Thyroid gland (tissue), 4 donors: Measurements from ENCODE around the gene SERPINB5. TPM values are rescaled to one million over a fixed set of nuclear protein-coding genes. Genes with fewer than 3 reads are reported as not detected.

Source experiments
- DNase-seq, 2 donors: peaks; one replicate each; pipeline ENCODE4 v3.0.0-alpha.2; 2019
- H3K27ac ChIP-seq, 3 donors: fragments of 200-600 bp; sonication (generic); 1 replicate in 2 of 3; 2 replicates in 1 of 3; pipeline ENCODE4 v1.5.1; 2016 to 2019; ENCODE audit warnings: mild to moderate bottlenecking in 1 of 3, moderate library complexity in 1 of 3
- H3K27me3 ChIP-seq: fragments of 200-600 bp; sonication (generic); one replicate; pipeline ENCODE4 v1.5.1; 2019
- H3K36me3 ChIP-seq, 2 donors: fragments of 200-600 bp; sonication (generic); one replicate each; pipeline ENCODE4 v1.5.1; 2016 to 2019
- H3K4me1 ChIP-seq, 2 donors: fragments of 200-600 bp; sonication (generic); one replicate each; pipeline ENCODE4 v1.5.1; 2017 to 2019
- H3K4me3 ChIP-seq, 3 donors: fragments of 200-600 bp; sonication (generic); replicated peaks in 1 of 3; 1 replicate in 2 of 3; 2 replicates in 1 of 3; pipeline ENCODE4 v1.5.1; 2016; ENCODE audit warnings: mild to moderate bottlenecking in 1 of 3
- H3K9me3 ChIP-seq: fragments of 200-600 bp; sonication (generic); one replicate; pipeline ENCODE4 v1.5.1; 2017
- POLR2A ChIP-seq, 2 donors: fragments of 450-650 bp; IDR thresholded peaks; one replicate each; pipeline ENCODE4 v1.6.1; 2017; ENCODE audit warnings: antibody characterized with exemption in 2 of 2, mild to moderate bottlenecking in 2 of 2, moderate library complexity in 1 of 2
- WGBS, 2 donors: methylation state at CpG; one replicate each; pipeline ENCODE4 v1.1.5; 2017; 5-methylcytosine and 5-hydroxymethylcytosine counted together
- intact Hi-C: fragments of 100-400 bp; cut with DNase I; formaldehyde crosslinking; loops from one replicate; pipeline ENCODE4 v1.15.1; 2023
- total RNA-seq, 4 donors: library from RNA; depleted of rRNA; stranded (reverse); fragments of >200 nt; gene quantifications; one replicate each; pipeline ENCODE4 v1.2.3, GENCODE V29; 2016
- TF ChIP-seq, protein P1 (sequence below), 6 experiments: fragments of 200-600 bp in 3 of 6; fragments of 450-650 bp in 3 of 6; sonication (generic) in 3 of 6; IDR thresholded peaks; one replicate each; pipeline ENCODE4 v1.5.1; 2016 to 2019; ENCODE audit warnings: antibody characterized with exemption in 6 of 6, mild to moderate bottlenecking in 2 of 6, inconsistent platforms in 1 of 6, moderate library complexity in 1 of 6

SERPINB5 gene
- total RNA-seq, 4 donors from 2014 or later: not detected

GRCh38 chr18:63444580-63444979 lies 32.2 kb upstream of the SERPINB5 start:
- 72 to 81% methylated on average over 6 of the region's 6 CpGs for WGBS, 2 donors
- no peak overlapping the region for H3K4me3 ChIP-seq
- DNase-seq: no peak
- no peaks in the 10 kb centered on the region for H3K9me3 ChIP-seq
- H3K27ac ChIP-seq: no peak overlapping the region
- H3K4me1 ChIP-seq: peaks cover 0 to 8% of the 10 kb centered on the region in 2 donors
- no peaks in the 10 kb centered on the region for H3K27me3 ChIP-seq
- intact Hi-C loops: loop anchor here (10.0 kb wide), 1 partner anchor 430 kb away; no protein-coding TSS in a partner anchor
- TF ChIP-seq POLR2A (IDR thresholded peaks at IDR 0.05): no peak
- TF ChIP-seq, protein P1, sequence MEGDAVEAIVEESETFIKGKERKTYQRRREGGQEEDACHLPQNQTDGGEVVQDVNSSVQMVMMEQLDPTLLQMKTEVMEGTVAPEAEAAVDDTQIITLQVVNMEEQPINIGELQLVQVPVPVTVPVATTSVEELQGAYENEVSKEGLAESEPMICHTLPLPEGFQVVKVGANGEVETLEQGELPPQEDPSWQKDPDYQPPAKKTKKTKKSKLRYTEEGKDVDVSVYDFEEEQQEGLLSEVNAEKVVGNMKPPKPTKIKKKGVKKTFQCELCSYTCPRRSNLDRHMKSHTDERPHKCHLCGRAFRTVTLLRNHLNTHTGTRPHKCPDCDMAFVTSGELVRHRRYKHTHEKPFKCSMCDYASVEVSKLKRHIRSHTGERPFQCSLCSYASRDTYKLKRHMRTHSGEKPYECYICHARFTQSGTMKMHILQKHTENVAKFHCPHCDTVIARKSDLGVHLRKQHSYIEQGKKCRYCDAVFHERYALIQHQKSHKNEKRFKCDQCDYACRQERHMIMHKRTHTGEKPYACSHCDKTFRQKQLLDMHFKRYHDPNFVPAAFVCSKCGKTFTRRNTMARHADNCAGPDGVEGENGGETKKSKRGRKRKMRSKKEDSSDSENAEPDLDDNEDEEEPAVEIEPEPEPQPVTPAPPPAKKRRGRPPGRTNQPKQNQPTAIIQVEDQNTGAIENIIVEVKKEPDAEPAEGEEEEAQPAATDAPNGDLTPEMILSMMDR (IDR thresholded peaks at IDR 0.05): no peak
- H3K36me3 ChIP-seq: no peaks in the 10 kb centered on the region

DNA sequence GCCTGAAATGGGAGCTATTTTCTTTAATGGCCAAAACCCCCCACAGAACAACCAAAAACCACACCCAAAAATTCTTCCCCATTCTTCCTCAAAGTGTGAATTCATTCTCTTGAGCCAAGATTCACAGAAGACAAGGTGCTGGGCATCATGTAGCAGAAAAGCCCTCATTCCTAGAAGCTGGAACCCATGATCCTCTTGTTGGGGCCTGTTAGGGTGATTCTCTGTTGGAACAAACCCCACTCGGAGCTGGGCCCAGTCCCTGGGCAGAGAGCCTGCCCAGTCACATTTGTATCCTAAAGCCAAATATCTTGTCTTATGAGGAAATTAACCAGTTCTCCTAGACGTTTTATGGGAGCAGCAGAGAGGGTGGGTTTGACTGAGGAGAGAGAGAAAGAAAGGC lies 31.7 kb upstream of the SERPINB5 start:
- intact Hi-C loops: loop anchor here (10.0 kb wide), 1 partner anchor 430 kb away; no protein-coding TSS in a partner anchor
- 71% methylated on average over 2 of the region's 2 CpGs for WGBS, 2 donors
- TF ChIP-seq POLR2A (IDR thresholded peaks at IDR 0.05): no peak
- TF ChIP-seq, protein P1 (IDR thresholded peaks at IDR 0.05): no peak
- Histone ChIP-seq H3K9me3 (no peaks in the 10 kb centered on the region), H3K36me3 (no peaks in the 10 kb centered on the region), H3K27me3 (no peaks in the 10 kb centered on the region), H3K27ac (no peak overlapping the region), H3K4me1 (peaks cover 0 to 4% of the 10 kb centered on the region in 2 donors), H3K4me3 (no peak overlapping the region)
- DNase-seq: no peak

- intact Hi-C loops: loop anchor here (10.0 kb wide), 1 partner anchor 431 kb away; no protein-coding TSS in a partner anchor
- Histone ChIP-seq H3K27ac (no peak overlapping the region), H3K27me3 (no peaks in the 10 kb centered on the region), H3K4me1 (no peaks in the 10 kb centered on the region), H3K36me3 (no peaks in the 10 kb centered on the region), H3K4me3 (no peak overlapping the region), H3K9me3 (no peaks in the 10 kb centered on the region)
- TF ChIP-seq POLR2A (IDR thresholded peaks at IDR 0.05): no peak
- TF ChIP-seq, protein P1 (IDR thresholded peaks at IDR 0.05): no peak
- DNase-seq: no peak
- 90 to 96% methylated on average over 3 of the region's 3 CpGs for whole genome bisulfite sequencing, 2 donors
These were observed 30.5 kb upstream of the SERPINB5 start for GRCh38 chr18:63446266-63446665.

DNA sequence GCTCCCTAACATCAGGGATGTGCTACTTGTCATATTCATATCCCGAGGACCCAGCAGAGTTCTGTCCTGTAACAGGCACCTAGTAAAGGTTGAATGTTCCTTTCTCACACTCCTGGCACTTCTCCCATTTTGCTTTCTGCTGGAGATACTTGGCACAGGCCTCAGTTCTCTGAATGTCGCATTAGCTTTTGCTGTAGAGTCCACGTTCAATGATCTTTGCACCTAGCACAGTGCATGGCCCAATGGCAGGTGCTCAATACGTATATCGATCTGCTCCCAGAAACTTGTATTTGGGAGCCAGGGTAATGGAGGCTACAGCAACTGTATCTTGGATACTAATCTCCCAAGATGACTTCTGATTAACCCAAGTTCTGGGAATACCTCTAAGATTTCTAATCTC lies 29.7 kb upstream of the SERPINB5 start:
- peaks cover 3 to 6% of the 10 kb centered on the region in 2 donors for H3K4me1 ChIP-seq
- H3K4me3 ChIP-seq: no peak overlapping the region
- no peaks in the 10 kb centered on the region for H3K36me3 ChIP-seq
- H3K9me3 ChIP-seq: no peaks in the 10 kb centered on the region
- no peak for DNase-seq
- intact Hi-C loops: loop anchor here (10.0 kb wide), 1 partner anchor 432 kb away; no protein-coding TSS in a partner anchor
- H3K27me3 ChIP-seq: no peaks in the 10 kb centered on the region
- WGBS, 2 donors: 83 to 89% methylated on average over 5 of the region's 5 CpGs
- TF ChIP-seq POLR2A (IDR thresholded peaks at IDR 0.05): no peak
- TF ChIP-seq, protein P1 (IDR thresholded peaks at IDR 0.05): no peak
- no peak overlapping the region for H3K27ac ChIP-seq

DNA sequence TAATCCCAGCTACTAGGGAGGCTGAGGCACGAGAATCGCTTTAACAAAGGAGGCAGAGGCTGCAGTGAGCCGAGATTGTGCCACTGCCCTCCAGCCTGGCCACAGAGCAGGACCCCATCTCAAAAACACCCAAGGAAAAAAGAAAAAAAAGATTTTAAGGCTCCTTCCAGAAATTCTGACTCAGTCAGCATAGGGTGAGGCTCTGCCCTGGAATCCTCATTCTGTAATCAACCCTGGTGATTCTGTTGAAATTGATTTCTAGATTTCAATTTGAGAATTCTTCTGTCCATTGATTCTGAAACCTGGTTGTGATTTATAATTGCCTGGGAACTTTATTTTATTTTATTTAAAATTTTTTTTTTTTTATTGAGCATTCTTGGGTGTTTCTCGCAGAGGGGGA lies 27.3 kb upstream of the SERPINB5 start:
- Histone ChIP-seq H3K4me1 (peaks cover 16 to 18% of the 10 kb centered on the region in 2 donors), H3K4me3 (no peak overlapping the region), H3K27me3 (no peaks in the 10 kb centered on the region), H3K9me3 (no peaks in the 10 kb centered on the region), H3K27ac (no peak overlapping the region), H3K36me3 (no peaks in the 10 kb centered on the region)
- WGBS, 2 donors: 90 to 91% methylated on average over 4 of the region's 4 CpGs
- DNase-seq: no peak
- intact Hi-C loops: loop anchor here (10.0 kb wide), 1 partner anchor 435 kb away; no protein-coding TSS in a partner anchor
- TF ChIP-seq, protein P1 (IDR thresholded peaks at IDR 0.05): no peak
- TF ChIP-seq POLR2A (IDR thresholded peaks at IDR 0.05): no peak
